HG02852 (cell line): ENCODE measurements around the gene PRKX.
"Not testable (repeated sequence)": the region's sequence is repeated elsewhere in the genome, so short reads cannot be mapped to it uniquely, and the experiment has no call there.

ENCODE experiments used
- ATAC-seq: cut with Tn5 transposase; IDR thresholded peaks from one replicate; pipeline ENCODE4 v1.9.1; 2021; ENCODE audit warnings: mild to moderate bottlenecking, moderate library complexity; ENCODE audit not compliant: unreplicated experiment

Gene PRKX

GRCh38 chrX:3713225-3713936, at the start of gene PRKX:
PRKX (minus strand) TSS chrX:3713649; CDS start chrX:3713253, 396 bp downstream.
- peak; percentile 81 for ATAC-seq

DNA sequence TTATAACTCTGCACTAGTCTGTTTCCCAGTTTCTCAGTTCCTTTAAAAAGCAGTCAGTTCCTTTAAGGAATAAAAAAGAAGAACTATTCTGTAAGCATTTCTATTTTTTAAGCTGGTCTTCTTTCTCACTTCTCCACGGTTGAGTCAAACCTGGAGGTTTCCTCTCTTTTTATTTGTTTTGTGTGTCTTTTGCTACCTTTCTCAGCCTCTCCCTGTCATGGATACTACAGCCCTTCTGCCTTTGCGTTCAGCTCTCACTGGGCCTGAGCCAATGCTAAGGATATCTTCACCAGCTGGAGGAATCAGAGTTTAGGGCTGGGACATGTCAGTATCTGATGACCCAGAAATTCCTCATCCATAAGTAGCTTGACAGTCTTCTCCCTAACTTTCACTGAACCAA, 49.7 kb upstream of the PRKX start:
- ATAC-seq: no peak

GRCh38 chrX:3757510-3758025, 44.1 kb upstream of the PRKX start:
- no peak for ATAC-seq

GRCh38 chrX:3748052-3748559, 34.7 kb upstream of the PRKX start:
- ATAC-seq: no peak

DNA sequence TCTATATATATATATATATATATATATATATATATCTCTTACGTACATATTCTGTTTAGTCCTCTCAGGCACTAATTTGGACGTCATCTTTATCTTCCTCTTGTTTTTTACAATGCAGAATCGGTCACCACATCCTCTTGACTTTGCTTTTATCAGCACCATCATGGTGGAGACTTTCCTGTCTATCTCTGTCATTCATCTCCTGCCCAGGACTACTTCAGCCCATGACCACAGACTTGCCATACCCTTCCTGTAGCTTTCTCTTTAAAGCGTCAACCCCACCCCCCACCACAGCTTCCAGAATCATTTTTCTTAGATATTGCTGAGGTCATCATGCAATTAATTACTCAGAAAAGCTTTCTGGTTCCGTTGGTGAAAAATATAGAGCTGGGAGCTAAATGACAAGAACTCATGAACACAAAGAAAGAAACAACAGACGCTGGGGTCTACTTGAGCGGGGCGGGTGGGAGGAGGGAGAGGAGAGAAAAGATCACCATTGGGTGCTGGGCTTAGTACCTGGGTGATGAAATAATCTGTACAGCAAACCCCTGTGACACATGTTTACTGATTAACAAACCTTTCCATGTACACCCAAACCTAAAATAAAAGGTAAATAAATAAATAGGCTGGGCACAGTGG, 30.5 kb upstream of the PRKX start:
- ATAC-seq: no peak

DNA sequence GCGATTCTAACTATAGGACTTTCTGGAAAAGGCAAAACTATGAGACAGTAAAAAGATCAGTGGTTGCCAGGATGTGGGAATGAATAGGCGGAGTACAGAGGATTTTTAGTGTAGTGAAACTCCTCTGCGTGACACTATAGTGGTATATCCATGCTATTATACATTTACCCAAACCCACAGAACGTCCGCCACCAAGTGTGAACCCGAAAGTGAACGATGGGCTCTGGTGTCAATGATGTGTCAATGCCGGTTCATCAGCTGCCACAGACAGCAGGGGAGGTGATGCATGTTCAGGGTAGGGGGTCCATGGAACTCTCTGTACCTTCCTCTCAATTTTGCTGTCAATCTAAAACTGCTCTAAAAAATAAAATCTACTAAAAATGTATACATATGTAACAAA, 27.5 kb upstream of the PRKX start:
- ATAC-seq: not testable (repeated sequence)

- no peak for ATAC-seq
These were observed 25.1 kb upstream of the PRKX start for GRCh38 chrX:3738509-3738908.

- ATAC-seq: not testable (repeated sequence)
These were observed 23.1 kb upstream of the PRKX start for GRCh38 chrX:3736536-3736935.

GRCh38 chrX:3735891-3736290, 22.4 kb upstream of the PRKX start:
- ATAC-seq: not testable (repeated sequence)

DNA sequence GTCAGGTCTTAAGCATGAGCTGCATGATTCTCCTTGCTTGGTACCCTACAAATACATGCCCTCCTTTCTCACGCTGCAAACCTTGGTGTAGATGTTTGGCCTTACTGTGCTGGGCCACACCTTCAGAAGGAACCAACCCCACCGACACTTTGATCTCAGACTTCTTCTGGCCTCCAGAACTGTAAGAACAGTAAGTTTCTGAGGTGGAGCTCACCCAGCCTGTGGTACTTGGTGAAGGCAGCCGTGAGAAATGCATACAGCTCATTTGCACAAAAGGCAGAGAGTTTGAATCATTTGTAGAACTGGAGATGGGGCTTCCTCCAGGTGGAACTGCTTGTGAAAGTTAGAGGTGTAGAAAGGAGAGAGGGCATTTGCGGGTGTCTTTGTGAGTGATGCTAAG, 21.0 kb upstream of the PRKX start:
- not testable (repeated sequence) for ATAC-seq

GRCh38 chrX:3733043-3733430, 19.6 kb upstream of the PRKX start:
- no peak for ATAC-seq

DNA sequence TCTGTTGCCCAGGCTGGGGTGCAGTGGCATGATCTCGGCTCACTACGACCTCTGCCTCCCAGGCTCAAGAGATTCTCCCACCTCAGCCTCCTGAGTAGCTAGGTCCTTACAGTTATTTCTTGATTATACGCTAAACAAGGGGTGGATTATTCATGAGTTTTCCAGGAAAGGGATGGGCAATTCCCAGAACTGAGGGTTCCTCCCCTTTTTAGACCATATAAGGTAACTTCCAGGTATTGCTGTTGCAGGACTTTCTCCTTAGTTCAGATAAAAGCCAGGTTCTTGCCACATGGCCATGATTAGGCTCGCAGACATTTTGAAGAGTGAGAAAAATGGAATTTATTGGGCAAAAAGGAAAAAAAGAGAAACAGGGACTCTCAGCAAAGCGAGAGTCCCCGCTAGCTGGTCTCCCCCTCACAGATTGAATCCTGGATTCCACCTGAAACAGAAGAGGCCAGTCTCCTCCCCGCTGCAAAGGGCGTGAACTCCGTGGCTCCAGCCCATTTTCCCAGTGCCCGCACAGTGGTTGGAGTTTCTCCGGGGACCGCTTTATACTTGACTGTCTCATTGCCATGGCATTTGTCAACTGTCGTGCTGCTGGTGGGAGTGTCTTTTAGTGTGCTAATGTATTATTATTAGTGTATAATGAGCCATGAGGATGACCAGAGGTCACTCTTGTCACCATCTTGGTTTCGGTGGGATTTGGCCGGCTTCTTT, 19.0 kb upstream of the PRKX start:
- ATAC-seq: not testable (repeated sequence)

GRCh38 chrX:3728454-3728853, 15.0 kb upstream of the PRKX start:
- no peak for ATAC-seq

GRCh38 chrX:3723460-3723859, 10.0 kb upstream of the PRKX start:
- ATAC-seq: not testable (repeated sequence)

GRCh38 chrX:3717742-3718420, 4.4 kb upstream of the PRKX start:
- ATAC-seq: no peak

DNA sequence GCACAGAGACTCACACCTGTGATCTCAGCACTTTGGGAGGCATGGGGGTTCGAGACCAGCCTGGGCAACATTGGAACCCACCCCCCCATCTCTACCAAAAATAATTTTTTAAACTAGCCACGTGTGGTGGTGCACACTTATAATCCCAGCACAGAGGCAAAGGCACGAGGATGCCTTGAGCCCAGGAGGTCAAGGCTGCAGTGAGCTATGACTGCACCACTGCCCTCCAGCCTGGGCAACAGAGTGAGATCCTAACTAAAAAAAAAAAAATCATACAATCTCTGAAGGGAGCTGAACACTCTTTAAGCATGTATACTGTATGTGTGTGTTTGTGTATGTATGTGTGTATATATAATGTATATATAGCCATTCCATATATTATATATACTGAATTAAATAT, 2.5 kb upstream of the PRKX start:
- no peak for ATAC-seq

- not testable (repeated sequence) for ATAC-seq
These were observed 1.4 kb upstream of the PRKX start for GRCh38 chrX:3714706-3715479.

DNA sequence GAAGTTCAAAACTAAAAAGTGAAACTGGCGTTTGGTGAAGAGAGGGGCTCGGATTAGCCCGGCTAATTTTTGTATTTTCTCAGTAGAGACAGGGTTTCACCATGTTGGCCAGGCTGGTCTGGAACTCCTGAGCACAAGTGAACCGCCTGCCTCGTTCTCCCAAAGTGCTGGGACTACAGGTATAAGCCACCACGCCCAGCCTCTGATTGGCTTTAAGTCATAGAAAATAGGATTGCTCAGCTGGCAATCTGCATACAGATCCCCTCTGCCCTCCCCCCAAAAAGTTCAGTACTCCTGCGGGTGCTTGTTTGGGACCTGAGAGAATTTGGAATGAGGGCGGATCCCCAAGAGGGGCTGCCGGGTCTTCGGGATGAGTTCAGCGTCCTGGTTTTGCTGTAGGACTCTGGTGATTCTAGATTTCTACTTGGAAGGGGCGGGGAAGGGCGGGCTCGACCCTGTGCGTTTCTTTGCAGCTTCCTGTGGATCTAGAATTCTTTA, 537 bp upstream of the PRKX start:
- ATAC-seq: no peak

DNA sequence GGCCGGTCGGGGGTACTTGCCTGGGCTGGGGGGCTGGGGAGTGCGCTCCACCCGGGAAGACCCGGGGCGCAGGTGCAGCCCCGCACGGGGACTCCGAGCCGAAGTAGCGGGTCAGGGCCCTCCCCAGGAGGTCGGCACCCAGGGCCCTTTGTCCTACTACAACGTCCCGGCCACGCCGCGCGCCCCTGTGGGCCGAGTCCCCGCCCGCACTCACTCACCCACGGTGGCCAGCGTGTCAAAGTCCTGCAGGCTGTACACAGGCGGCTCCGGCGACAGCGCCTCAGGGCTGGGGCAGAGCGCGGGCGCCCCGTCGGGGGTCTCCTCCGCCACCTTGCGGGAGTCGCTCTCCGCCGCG, 602 bp downstream of the PRKX start:
- ATAC-seq: peak; percentile 25
